NCI-H524 treated with DMSO at 0.1 percent for 48 hours (cell line): ENCODE data around the gene CPNE4.
"Not testable (repeated sequence)": the region's sequence is repeated elsewhere in the genome, so short reads cannot be mapped to it uniquely, and the experiment has no call there.

Experiments
- DNase-seq: peaks from one replicate; lab custom pipeline; 2025; lab: John Stamatoyannopoulos, UW

The CPNE4 gene

DNA sequence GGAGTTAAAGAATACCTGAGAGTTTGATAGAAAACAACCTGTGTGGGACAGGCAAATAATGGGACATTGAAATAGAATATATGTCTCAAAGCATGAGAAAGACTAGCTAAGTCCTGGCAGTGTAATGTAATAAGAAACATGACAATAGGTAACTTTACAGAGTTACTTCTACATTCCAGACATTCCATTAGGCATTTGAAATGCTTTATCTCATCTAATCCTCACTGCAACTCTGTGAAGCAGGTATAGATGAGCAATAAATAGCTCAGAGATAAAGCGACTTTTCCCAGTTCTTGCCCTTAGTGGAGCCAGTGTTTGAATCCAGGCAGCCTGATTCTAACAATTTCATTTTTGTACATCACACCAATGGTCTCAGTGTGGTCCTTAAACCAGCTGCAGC lies 76.8 kb downstream of the CPNE4 start:
- DNase-seq = no peak

GRCh38 chr3:131957511-131957910 lies 77.3 kb downstream of the CPNE4 start:
- no peak for DNase-seq

GRCh38 chr3:131948806-131949205 lies 86.0 kb downstream of the CPNE4 start:
- no peak for DNase-seq

DNA sequence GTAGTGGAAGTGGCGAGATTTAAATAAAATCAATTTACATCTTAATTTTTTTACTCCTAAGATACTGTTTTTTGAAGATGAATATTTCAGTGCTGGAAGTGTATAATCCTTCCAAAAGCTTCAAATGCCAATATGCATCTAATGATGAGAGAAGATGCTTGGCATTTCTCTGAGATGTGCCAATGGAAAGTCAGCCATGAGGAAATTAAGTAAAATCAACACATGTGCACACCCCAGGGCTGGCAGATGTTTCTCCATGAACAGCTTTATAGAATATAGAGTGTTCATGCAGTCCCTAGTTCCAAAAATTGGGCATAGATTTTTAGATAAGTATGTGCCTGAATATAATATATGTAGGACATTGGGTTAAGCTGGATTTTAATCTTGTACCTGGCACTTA lies 90.1 kb downstream of the CPNE4 start:
- DNase-seq = no peak

- no peak for DNase-seq
Measured at GRCh38 chr3:131933665-131934064, 101.1 kb downstream of the CPNE4 start.

DNA sequence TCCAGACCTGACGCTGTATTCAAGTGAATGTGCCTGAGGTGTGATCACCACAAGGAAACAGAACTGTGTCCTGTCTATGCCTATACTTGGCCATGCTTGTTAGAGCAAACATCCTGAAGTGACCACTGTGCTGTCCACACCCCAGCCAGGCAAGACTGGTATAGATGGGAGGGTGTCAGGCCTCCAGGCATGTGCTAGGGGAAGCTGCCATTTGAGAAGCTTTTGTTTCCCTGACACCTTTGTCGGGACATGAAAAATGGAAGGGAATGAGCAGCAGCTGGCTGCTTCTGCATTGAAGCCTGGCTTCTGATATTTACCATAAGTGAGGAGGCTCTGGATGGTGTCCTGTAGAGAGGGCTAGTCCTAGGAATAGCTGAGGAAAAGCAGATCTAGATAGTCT lies 106.2 kb downstream of the CPNE4 start:
- DNase-seq = no peak

GRCh38 chr3:131925571-131925970 lies 109.2 kb downstream of the CPNE4 start:
- DNase-seq = no peak

DNA sequence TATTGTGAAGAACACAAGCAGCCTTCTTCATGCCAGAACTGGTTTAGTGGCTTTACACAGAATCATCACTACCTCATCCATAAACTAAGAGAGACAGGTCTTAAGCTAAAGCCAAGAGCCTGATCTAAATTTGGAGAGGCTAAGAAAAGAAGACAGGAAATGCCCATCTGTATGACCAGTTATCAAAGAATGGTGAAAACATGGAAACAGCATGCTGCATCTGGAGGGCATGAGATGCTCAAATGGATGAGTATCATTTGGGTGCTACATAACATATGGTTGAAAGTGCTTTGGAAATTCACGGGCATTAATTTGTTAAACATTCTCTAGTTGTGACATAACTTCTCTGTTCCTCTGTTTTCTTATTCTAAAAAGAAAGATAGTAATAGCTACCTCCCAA lies 112.5 kb downstream of the CPNE4 start:
- DNase-seq = no peak

GRCh38 chr3:131917006-131917405 lies 117.8 kb downstream of the CPNE4 start:
- DNase-seq = no peak

GRCh38 chr3:131914090-131914691 lies 120.6 kb downstream of the CPNE4 start:
- DNase-seq = no peak

- no peak for DNase-seq
Measured at GRCh38 chr3:131912255-131912654, 122.6 kb downstream of the CPNE4 start.

DNA sequence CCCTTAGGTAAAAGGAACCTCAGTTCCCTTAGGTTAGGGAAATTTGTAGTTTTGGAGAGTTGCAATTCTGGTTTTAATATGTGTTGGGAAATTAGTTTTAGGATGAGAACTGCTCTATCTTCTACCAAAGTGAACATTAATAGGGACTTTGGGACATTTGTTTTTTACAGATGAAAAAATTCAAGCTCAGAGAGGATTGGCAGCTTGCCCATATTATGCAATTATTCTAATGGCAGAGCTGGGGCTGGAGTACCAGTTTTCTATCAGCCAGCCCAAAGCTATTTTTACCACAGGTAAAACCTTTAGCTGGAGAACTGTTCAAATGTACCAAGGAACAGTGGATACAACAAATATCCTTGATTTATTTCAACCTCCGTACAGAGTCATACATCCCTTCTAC lies 127.0 kb downstream of the CPNE4 start:
- no peak for DNase-seq

DNA sequence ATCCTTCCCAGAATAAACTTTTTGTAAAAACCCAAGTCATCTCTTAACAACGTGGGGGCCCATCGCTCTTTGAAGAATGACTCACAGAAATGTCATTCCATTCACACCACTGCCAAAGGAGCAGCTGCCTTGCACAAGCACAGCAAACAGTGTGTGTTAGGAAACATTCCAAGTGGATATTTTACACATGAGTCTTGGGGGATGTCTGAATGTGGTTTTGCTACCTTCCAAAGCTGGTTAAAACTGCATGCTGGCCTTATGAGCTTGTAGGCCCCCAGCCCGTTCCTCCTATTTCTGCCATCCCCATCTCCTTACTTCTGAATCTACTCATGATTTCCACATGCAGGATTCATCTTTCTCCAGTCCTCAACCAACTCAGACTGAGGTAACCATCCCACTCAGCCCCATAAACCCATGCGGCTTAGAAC lies 130.8 kb downstream of the CPNE4 start:
- no peak for DNase-seq

GRCh38 chr3:131901686-131902085 lies 133.1 kb downstream of the CPNE4 start:
- no peak for DNase-seq

GRCh38 chr3:131900891-131901290 lies 133.9 kb downstream of the CPNE4 start:
- DNase-seq = no peak

DNA sequence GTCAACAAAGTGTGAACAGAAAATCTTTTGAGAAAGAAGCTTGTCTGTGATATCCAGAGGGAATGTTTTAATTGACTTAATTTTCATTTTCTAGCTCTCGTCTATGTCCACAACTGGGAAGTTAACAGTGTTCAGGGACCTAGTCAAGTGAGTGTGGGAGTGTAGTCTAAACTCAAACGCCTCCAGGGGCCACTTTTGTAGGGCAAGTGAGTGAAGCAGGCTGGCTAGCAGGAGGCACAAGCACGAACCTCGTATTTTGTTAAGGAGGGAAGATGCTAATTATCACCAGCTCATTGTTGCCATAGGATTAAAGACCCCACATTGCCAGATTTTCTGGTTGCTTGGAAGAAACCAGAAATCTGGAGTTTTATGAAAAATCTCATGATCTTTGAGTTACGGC lies 135.8 kb downstream of the CPNE4 start:
- no peak for DNase-seq

DNA sequence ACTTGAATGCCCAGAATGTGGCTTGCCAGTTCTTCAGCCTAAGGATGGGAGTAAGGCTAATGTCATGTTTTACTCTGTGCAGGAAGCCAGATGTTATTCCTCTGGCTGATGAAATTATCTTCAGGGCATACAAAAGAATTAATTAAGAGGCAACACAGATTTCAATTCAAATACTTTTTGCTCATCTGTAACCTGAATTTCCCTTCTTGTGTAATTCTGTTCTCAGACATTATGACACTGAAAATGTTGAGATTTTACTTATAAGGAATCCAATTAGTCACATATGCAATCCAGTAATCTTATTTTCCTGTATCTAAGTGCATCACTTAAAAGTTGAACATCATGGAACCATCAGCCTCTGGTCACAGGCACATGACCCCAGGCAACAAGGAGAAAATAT lies 136.5 kb downstream of the CPNE4 start:
- DNase-seq = no peak

- DNase-seq = no peak
Measured at GRCh38 chr3:131896285-131896684, 138.5 kb downstream of the CPNE4 start.

- no peak for DNase-seq
Measured at GRCh38 chr3:131895766-131896165, 139.0 kb downstream of the CPNE4 start.

- DNase-seq = no peak
Measured at GRCh38 chr3:131892331-131892730, 142.5 kb downstream of the CPNE4 start.

GRCh38 chr3:131885871-131886270 lies 148.9 kb downstream of the CPNE4 start:
- not testable (repeated sequence) for DNase-seq

DNA sequence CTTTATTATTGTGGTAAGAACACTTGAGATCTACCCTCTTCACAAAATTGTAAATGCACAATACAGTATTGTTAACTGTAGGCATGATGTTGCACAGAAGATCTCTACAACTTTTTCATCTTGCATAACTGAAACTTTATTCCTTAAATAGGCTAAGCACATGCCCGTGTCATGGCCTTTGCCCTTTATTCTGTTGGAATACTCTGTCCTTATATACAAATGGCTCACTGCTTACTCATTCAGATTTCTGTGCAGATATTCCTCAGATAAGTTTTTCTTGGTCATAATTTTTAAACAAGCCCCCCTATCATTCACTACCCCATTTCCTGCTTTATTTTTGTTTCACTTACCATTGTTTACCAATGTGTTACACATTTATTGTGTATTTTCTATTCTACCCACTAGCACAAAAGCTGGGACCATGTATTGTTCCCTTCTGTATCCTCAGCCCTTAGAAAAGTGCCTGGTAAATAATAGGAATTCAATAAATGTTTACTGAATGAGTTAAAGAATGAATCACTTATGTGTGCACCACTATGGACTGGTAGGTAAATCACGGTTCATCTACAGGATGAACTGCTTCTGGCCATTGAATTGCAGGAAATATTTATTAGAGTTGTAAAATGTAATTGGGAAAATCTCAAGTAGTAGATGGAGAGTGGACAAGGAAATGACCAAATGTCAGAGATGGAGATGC lies 151.0 kb downstream of the CPNE4 start:
- no peak for DNase-seq

DNA sequence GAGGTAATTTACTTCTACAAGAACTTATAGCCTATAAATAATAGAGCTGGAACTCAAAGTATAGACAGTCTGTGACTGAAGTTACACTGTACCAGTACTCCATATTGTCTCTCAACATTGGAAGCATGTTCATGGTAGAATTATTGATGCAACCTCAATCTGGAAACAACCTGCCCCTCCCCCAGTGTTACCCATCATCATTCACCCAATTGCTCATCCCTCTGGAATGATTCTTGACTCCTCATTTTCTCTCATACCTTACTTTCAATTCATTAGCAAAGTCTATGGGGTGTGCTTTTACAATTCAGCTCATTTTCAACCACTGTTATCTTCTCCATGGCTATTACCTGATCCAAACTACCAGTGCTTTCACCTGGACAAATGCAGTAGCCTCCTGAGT lies 151.7 kb downstream of the CPNE4 start:
- no peak for DNase-seq

DNA sequence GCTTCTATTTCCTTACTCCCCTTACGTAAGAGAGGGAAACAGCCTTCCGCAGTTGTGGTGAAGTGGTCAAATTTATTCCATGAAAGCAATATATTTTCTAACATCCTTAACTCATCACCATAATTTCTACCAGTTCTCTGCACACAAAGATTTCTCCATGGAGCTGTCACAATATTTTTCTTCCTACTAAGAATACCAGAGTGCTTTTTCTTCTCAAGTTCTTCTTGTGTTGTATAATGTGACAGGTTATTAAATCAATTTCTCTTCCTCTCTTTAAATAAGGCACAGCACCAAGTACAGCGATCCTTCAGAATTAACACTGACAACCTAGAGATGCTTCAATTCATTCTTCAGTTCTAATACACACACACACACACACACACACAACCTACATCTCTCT lies 153.0 kb downstream of the CPNE4 start:
- DNase-seq = no peak
